ENCODE measurements around the gene LMLN.
"Not testable (repeated sequence)": the region's sequence is repeated elsewhere in the genome, so short reads cannot be mapped to it uniquely, and the experiment has no call there.

The LMLN gene

DNA sequence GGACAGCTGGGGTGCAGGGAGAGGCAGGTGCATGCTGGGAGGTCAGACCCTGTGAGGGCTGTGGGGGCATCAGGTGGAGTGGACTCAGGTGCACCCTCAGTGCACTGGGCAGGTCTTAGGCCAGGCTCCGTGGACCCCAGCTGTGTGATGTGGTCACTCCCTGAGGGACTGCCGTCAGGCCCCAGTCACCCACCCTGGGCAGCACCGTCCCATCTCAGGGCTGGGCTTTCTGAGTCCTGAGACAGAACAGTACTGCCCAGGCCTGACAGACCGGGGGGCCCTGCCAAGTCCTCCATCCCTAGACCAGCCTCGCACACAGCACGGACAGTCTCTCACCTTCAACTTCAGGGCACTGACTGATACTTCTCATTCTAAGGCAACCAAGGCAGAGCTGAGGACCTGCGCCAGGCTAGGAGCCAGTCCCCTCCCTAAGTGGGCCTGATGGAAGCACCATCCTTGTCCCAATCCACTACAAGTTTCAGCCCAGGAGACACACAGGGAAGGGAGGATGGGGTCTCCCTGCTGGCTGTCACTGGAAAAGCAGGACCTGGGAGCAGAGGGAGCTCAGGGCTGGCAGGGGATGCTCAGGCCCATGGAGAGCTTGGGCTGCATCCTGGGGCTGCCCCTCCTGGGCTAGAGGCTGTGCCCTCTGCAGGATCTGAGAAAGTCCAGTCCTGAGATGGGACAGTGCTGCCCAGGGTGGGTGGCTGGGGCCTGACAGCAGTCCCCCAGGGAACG, 86.3 kb downstream of the LMLN start:
- H3K36me3 ChIP-seq (ENCODE audit: insufficient read depth, insufficient read length, low read length), result peaks cover 3% of the 10 kb centered on the region
- DNase-seq (ENCODE audit: low read depth, low spot score), result no peak
- H3K4me3 ChIP-seq (ENCODE audit: insufficient read length, low read depth), result no peak overlapping the region
- H3K9ac ChIP-seq (ENCODE audit: insufficient read length, low read depth), result no peak overlapping the region
- no peak for TF ChIP-seq ZNF274 (IDR thresholded peaks at IDR 0.05; ENCODE audit: low read depth, low read length)
- no peak for TF ChIP-seq SUZ12 (IDR thresholded peaks at IDR 0.05; ENCODE audit: extremely low read depth, insufficient read depth, insufficient read length)
- no peak for TF ChIP-seq YY1 (IDR thresholded peaks at IDR 0.05; ENCODE audit: insufficient read depth, insufficient read length)
- H3K4me1 ChIP-seq (ENCODE audit: insufficient read depth, insufficient read length), result no peaks in the 10 kb centered on the region
- H3K9me3 ChIP-seq (ENCODE audit: insufficient read depth, low read length), result peaks cover 6% of the 10 kb centered on the region; the same call in 1 of the 2 replicates
- no peaks in the 10 kb centered on the region for H3K27me3 ChIP-seq (ENCODE audit: insufficient read depth, insufficient read length)

DNA sequence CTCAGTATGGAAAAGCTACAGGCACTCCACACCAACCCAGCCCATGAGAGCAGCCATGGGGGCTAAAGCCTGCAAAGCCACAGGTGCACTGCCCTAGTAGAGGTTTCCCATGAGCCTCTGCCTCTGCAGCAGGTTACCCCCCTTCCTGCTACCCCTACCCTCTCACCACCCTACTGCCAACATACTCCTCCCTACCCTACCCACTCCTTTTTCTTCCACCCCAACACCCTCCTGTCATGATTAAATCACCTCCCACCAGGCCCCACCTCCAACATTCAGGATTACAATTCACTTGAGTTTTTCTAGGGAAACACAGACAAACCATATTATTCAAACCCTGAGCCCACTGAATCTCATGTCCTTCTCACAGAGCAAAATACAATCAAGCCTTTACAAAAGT, 88.4 kb downstream of the LMLN start:
- no peak overlapping the region for H3K4me3 ChIP-seq (ENCODE audit: insufficient read length, low read depth)
- no peak overlapping the region for H3K9ac ChIP-seq (ENCODE audit: insufficient read length, low read depth)
- DNase-seq (ENCODE audit: low read depth, low spot score), result no peak
- no peaks in the 10 kb centered on the region for H3K4me1 ChIP-seq (ENCODE audit: insufficient read depth, insufficient read length)
- peaks cover 17% of the 10 kb centered on the region; the same call in 1 of the 2 replicates for H3K9me3 ChIP-seq (ENCODE audit: insufficient read depth, low read length)
- H3K27me3 ChIP-seq (ENCODE audit: insufficient read depth, insufficient read length), result no peaks in the 10 kb centered on the region
- TF ChIP-seq ZNF274 (IDR thresholded peaks at IDR 0.05; ENCODE audit: low read depth, low read length) (no peak), YY1 (IDR thresholded peaks at IDR 0.05; ENCODE audit: insufficient read depth, insufficient read length) (no peak), SUZ12 (IDR thresholded peaks at IDR 0.05; ENCODE audit: extremely low read depth, insufficient read depth, insufficient read length) (no peak)
- no peaks in the 10 kb centered on the region for H3K36me3 ChIP-seq (ENCODE audit: insufficient read depth, insufficient read length, low read length)

DNA sequence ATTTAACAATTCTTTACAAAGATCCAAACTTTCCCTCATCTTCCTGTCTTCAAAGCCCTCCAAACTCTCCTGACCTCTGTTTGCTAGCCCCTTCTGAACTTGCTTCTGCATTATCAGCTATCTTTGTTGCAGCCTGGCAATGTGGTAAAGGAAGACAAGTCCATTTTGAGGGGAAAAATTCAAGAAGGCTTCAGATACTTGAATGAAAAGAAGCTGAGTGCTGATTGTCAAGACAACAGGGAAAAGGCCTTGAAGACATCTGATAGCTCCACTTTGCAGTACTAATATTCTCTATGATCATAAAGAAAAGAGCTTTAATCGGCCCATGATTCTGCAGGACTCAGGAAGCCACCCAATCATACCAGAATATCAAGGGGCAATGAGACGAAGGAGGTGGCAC, 91.8 kb downstream of the LMLN start:
- no peak for DNase-seq (ENCODE audit: low read depth, low spot score)
- peaks cover 17% of the 10 kb centered on the region; the same call in 1 of the 2 replicates for H3K9me3 ChIP-seq (ENCODE audit: insufficient read depth, low read length)
- H3K9ac ChIP-seq (ENCODE audit: insufficient read length, low read depth), result no peak overlapping the region
- H3K4me1 ChIP-seq (ENCODE audit: insufficient read depth, insufficient read length), result no peaks in the 10 kb centered on the region
- no peaks in the 10 kb centered on the region for H3K36me3 ChIP-seq (ENCODE audit: insufficient read depth, insufficient read length, low read length)
- no peak overlapping the region for H3K4me3 ChIP-seq (ENCODE audit: insufficient read length, low read depth)
- TF ChIP-seq ZNF274 (IDR thresholded peaks at IDR 0.05; ENCODE audit: low read depth, low read length), result no peak
- no peak for TF ChIP-seq SUZ12 (IDR thresholded peaks at IDR 0.05; ENCODE audit: extremely low read depth, insufficient read depth, insufficient read length)
- H3K27me3 ChIP-seq (ENCODE audit: insufficient read depth, insufficient read length), result no peaks in the 10 kb centered on the region

DNA sequence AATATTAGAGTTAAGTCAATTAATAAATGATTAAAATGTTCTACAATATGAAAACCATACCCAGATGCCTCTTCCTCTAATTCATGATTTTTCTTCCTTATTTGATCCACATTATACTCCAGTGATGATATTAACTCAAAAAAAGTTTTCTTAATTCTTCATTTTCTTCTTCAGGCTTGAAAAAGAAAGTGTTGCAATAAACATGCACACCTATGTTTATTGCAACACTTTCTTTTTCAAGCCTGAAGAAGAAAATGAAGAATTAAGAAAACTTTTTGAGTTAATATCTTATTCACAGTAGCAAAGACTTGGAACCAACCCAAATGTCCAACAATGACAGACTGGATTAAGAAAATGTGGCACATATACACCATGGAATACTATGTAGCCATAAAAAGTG, 93.4 kb downstream of the LMLN start:
- peaks cover 17% of the 10 kb centered on the region; the same call in 1 of the 2 replicates for H3K9me3 ChIP-seq (ENCODE audit: insufficient read depth, low read length)
- not testable (repeated sequence) for H3K9ac ChIP-seq (ENCODE audit: insufficient read length, low read depth); H3K27me3 ChIP-seq (ENCODE audit: insufficient read depth, insufficient read length); H3K4me3 ChIP-seq (ENCODE audit: insufficient read length, low read depth); H3K36me3 ChIP-seq (ENCODE audit: insufficient read depth, insufficient read length, low read length); DNase-seq (ENCODE audit: low read depth, low spot score); H3K4me1 ChIP-seq (ENCODE audit: insufficient read depth, insufficient read length)

DNA sequence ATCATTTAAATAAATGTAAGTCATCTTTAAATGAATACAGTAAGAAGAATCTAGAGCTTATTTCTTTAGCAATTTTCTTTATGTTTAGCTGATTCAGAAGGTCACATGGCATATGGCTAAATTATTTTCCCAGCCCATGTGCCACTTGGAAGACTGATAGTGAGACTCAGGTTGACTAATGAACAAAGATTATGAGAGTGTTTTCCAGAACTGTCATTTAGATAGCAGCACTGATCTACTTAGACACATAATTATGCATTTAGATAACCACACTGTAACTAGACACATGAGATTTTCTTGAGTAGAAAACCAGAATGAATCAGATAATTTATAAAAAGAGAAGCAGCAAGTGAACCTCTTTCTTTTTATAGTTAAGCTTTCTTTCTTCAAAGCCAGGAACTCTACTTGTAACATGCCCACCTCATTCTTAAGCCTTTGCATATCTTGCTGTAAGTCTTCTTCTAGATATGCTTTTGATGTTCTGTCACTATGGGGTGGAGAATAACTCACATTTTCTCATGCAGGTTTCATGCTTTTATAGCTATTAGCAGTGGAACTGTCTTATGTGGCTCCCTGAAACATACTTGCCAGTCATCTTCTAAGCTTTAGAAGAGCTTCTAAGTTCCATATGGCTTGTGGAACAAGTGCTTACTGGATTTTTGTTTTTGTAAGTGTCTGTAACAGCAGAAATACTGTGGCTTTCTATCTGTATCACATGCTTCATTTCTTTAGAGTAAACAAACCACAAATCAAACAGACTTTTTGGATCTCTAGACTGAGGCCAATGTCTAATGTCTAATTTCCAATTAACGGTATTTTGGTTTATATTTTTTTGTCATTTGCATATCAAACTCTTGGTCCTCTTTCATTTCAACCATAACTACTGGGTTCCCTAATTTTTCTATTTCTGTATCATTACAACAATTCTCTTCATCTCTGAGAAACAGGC, 101.4 kb downstream of the LMLN start:
- Histone ChIP-seq H3K4me3 (ENCODE audit: insufficient read length, low read depth) (no peak overlapping the region), H3K4me1 (ENCODE audit: insufficient read depth, insufficient read length) (no peaks in the 10 kb centered on the region), H3K9me3 (ENCODE audit: insufficient read depth, low read length) (no peaks in the 10 kb centered on the region), H3K9ac (ENCODE audit: insufficient read length, low read depth) (no peak overlapping the region), H3K27me3 (ENCODE audit: insufficient read depth, insufficient read length) (no peaks in the 10 kb centered on the region), H3K36me3 (ENCODE audit: insufficient read depth, insufficient read length, low read length) (no peaks in the 10 kb centered on the region)
- DNase-seq (ENCODE audit: low read depth, low spot score), result no peak
- no peak for TF ChIP-seq SUZ12 (IDR thresholded peaks at IDR 0.05; ENCODE audit: extremely low read depth, insufficient read depth, insufficient read length)

DNA sequence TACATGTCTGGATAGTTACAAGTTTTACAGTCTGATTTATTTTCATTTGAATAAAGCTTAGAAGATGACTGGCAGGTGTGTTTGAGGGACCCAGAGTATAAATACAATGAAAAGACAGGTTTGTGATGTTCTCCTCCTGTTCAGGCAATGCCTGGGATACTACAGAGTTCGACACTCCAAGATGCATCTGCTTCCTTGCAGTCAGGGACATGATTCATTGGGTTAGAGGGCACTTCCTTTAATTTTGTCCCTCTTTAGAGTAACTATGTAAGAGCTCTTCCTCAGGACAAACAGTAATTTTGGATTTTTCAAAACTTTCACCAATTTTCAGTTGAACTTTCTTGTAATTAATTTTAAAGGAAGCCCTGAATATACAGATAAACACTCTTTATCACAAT, 102.0 kb downstream of the LMLN start:
- DNase-seq (ENCODE audit: low read depth, low spot score), result no peak
- Histone ChIP-seq H3K27me3 (ENCODE audit: insufficient read depth, insufficient read length) (no peaks in the 10 kb centered on the region), H3K36me3 (ENCODE audit: insufficient read depth, insufficient read length, low read length) (no peaks in the 10 kb centered on the region), H3K4me3 (ENCODE audit: insufficient read length, low read depth) (no peak overlapping the region), H3K9me3 (ENCODE audit: insufficient read depth, low read length) (no peaks in the 10 kb centered on the region), H3K9ac (ENCODE audit: insufficient read length, low read depth) (no peak overlapping the region), H3K4me1 (ENCODE audit: insufficient read depth, insufficient read length) (no peaks in the 10 kb centered on the region)
- TF ChIP-seq YY1 (IDR thresholded peaks at IDR 0.05; ENCODE audit: insufficient read depth, insufficient read length) (no peak), ZNF274 (IDR thresholded peaks at IDR 0.05; ENCODE audit: low read depth, low read length) (no peak), SUZ12 (IDR thresholded peaks at IDR 0.05; ENCODE audit: extremely low read depth, insufficient read depth, insufficient read length) (no peak)

DNA sequence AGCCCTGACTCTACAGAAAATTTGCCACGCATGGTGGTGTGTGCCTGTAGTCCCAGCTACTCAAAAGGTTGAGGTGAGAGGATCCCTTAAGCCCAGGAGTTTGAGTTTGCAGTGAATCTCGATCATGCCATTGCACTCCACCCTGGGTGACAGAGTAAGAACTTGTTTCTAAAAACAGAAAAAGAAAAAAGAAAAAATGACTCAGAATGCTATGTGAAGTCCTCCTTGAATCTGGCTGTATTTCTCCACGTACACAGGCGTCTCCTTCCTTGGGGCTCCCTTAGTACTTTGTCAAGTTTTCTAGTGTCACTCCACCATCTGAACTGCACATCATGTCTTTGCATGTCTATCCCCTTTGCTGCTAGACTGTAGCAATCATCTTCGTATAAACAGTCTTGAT, 104.4 kb downstream of the LMLN start:
- Histone ChIP-seq H3K27me3 (ENCODE audit: insufficient read depth, insufficient read length) (no peaks in the 10 kb centered on the region), H3K4me3 (ENCODE audit: insufficient read length, low read depth) (no peak overlapping the region), H3K36me3 (ENCODE audit: insufficient read depth, insufficient read length, low read length) (no peaks in the 10 kb centered on the region), H3K9ac (ENCODE audit: insufficient read length, low read depth) (no peak overlapping the region), H3K9me3 (ENCODE audit: insufficient read depth, low read length) (no peaks in the 10 kb centered on the region), H3K4me1 (ENCODE audit: insufficient read depth, insufficient read length) (no peaks in the 10 kb centered on the region)
- DNase-seq (ENCODE audit: low read depth, low spot score), result no peak
- TF ChIP-seq ZNF274 (IDR thresholded peaks at IDR 0.05; ENCODE audit: low read depth, low read length) (no peak), SUZ12 (IDR thresholded peaks at IDR 0.05; ENCODE audit: extremely low read depth, insufficient read depth, insufficient read length) (no peak), YY1 (IDR thresholded peaks at IDR 0.05; ENCODE audit: insufficient read depth, insufficient read length) (no peak)
